Measurements from ENCODE around the gene CIRBP.

DNA sequence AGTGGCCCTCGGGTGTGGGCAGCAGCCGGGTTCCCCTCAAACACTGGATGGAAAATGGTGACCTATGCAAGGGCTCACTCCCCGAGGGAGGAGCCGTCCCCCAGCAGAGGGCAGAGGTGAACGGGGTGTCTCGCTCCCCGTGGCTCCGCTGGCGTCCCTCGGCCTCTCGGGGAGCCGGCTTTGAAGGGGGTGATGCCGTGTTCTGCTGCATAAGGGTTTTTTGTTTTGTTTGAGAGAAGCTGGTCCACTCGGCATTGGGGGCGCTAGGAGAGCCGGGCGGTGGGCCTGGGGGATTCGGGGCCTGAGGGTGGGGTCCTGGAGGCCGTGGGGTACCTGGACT is 20.5 kb downstream of the CIRBP start:
- TF ChIP-seq POLR2A (IDR thresholded peaks at IDR 0.05), result no peak
- no peak for TF ChIP-seq CTCF (IDR thresholded peaks at IDR 0.05)
